Activated naive CD8-positive, alpha-beta T cell treated with anti-CD3 and anti-CD28 coated beads for 36 hours (primary cell): Measurements from ENCODE around the gene SCART1. TPM values are rescaled to one million over a fixed set of nuclear protein-coding genes. Genes with fewer than 3 reads are reported as not detected.

Experiments
- DNase-seq: peaks from one replicate; pipeline ENCODE4 v3.0.0; 2021
- H3K27ac Mint-ChIP-seq: one replicate; pipeline ENCODE4 v1.8.0; 2022; ENCODE audit warnings: mild to moderate bottlenecking, moderate library complexity, mixed read lengths
- H3K27me3 Mint-ChIP-seq: one replicate; pipeline ENCODE4 v1.8.0; 2022; ENCODE audit warnings: mild to moderate bottlenecking, mixed read lengths
- H3K36me3 Mint-ChIP-seq: one replicate; pipeline ENCODE4 v1.8.0; 2021; ENCODE audit warnings: mild to moderate bottlenecking, mixed read lengths
- H3K4me1 Mint-ChIP-seq: one replicate; pipeline ENCODE4 v1.8.0; 2021; ENCODE audit warnings: mixed read lengths
- H3K4me3 Mint-ChIP-seq: one replicate; pipeline ENCODE4 v1.8.0; 2022; ENCODE audit warnings: mild to moderate bottlenecking, moderate library complexity, mixed read lengths
- H3K9me3 Mint-ChIP-seq: one replicate; pipeline ENCODE4 v1.8.0; 2022; ENCODE audit warnings: mixed read lengths
- total RNA-seq, 2 experiments: library from RNA; stranded (reverse); gene quantifications; one replicate each; pipeline ENCODE4 v1.2.3, GENCODE V29; 2021

SCART1 gene
- total RNA-seq, 2 experiments from 2014 or later, result 0.28 to 0.45 TPM

GRCh38 chr10:133442967-133443924 is 10.5 kb upstream of the SCART1 start:
- H3K27me3 Mint-ChIP-seq, result no peaks in the 10 kb centered on the region
- peaks cover 23% of the 10 kb centered on the region for H3K9me3 Mint-ChIP-seq
- H3K4me1 Mint-ChIP-seq, result peaks cover 7% of the 10 kb centered on the region
- DNase-seq, result no peak
- H3K4me3 Mint-ChIP-seq, result no peak overlapping the region
- no peak overlapping the region for H3K27ac Mint-ChIP-seq
- peaks cover 24% of the 10 kb centered on the region for H3K36me3 Mint-ChIP-seq

- DNase-seq, result no peak
- H3K4me1 Mint-ChIP-seq, result peaks cover 7% of the 10 kb centered on the region
- H3K36me3 Mint-ChIP-seq, result peaks cover 26% of the 10 kb centered on the region
- H3K4me3 Mint-ChIP-seq, result no peak overlapping the region
- peaks cover 32% of the 10 kb centered on the region for H3K9me3 Mint-ChIP-seq
- peaks cover 4% of the 10 kb centered on the region for H3K27me3 Mint-ChIP-seq
- H3K27ac Mint-ChIP-seq, result no peak overlapping the region
Observed at GRCh38 chr10:133444342-133445267, 9.1 kb upstream of the SCART1 start.

GRCh38 chr10:133445268-133445732 is 8.4 kb upstream of the SCART1 start:
- Mint-ChIP-seq H3K4me1 (peaks cover 7% of the 10 kb centered on the region), H3K4me3 (no peak overlapping the region), H3K9me3 (peaks cover 32% of the 10 kb centered on the region), H3K27ac (no peak overlapping the region), H3K27me3 (peaks cover 4% of the 10 kb centered on the region), H3K36me3 (peaks cover 26% of the 10 kb centered on the region)
- DNase-seq, result no peak

GRCh38 chr10:133445751-133446708 is 7.7 kb upstream of the SCART1 start:
- Mint-ChIP-seq H3K27me3 (peaks cover 4% of the 10 kb centered on the region), H3K9me3 (peaks cover 32% of the 10 kb centered on the region), H3K4me3 (no peak overlapping the region), H3K4me1 (peaks cover 7% of the 10 kb centered on the region), H3K36me3 (peaks cover 26% of the 10 kb centered on the region), H3K27ac (no peak overlapping the region)
- no peak for DNase-seq

- Mint-ChIP-seq H3K9me3 (peaks cover 32% of the 10 kb centered on the region), H3K27ac (no peak overlapping the region), H3K4me3 (no peak overlapping the region), H3K36me3 (peaks cover 26% of the 10 kb centered on the region), H3K4me1 (peaks cover 6% of the 10 kb centered on the region), H3K27me3 (peaks cover 4% of the 10 kb centered on the region)
- no peak for DNase-seq
Observed at GRCh38 chr10:133446979-133447378, 6.8 kb upstream of the SCART1 start.

- peaks cover 32% of the 10 kb centered on the region for H3K9me3 Mint-ChIP-seq
Observed at GRCh38 chr10:133448120-133448519, 5.6 kb upstream of the SCART1 start.

GRCh38 chr10:133451346-133451745 is 2.4 kb upstream of the SCART1 start:
- Mint-ChIP-seq H3K27ac (no peak overlapping the region), H3K4me3 (no peak overlapping the region), H3K27me3 (peaks cover 4% of the 10 kb centered on the region), H3K9me3 (peaks cover 25% of the 10 kb centered on the region), H3K4me1 (no peaks in the 10 kb centered on the region), H3K36me3 (peaks cover 16% of the 10 kb centered on the region)
- no peak for DNase-seq

More at GRCh38 chr10:133448120-133448519, 5.6 kb upstream of the SCART1 start:
- Mint-ChIP-seq H3K27ac (no peak overlapping the region), H3K36me3 (peaks cover 25% of the 10 kb centered on the region), H3K4me3 (no peak overlapping the region), H3K27me3 (peaks cover 4% of the 10 kb centered on the region), H3K4me1 (no peaks in the 10 kb centered on the region)
- no peak for DNase-seq

- Mint-ChIP-seq H3K9me3 (peaks cover 17% of the 10 kb centered on the region), H3K27me3 (peaks cover 4% of the 10 kb centered on the region), H3K4me3 (no peak overlapping the region), H3K4me1 (no peaks in the 10 kb centered on the region), H3K27ac (no peak overlapping the region), H3K36me3 (peaks cover 10% of the 10 kb centered on the region)
- no peak for DNase-seq
Observed at GRCh38 chr10:133452453-133452852, 1.3 kb upstream of the SCART1 start.

GRCh38 chr10:133454204-133454893 is 604 bp downstream of the SCART1 start:
- DNase-seq, result no peak
- H3K27me3 Mint-ChIP-seq, result no peaks in the 10 kb centered on the region
- no peak overlapping the region for H3K27ac Mint-ChIP-seq
- no peaks in the 10 kb centered on the region for H3K4me1 Mint-ChIP-seq
- H3K9me3 Mint-ChIP-seq, result peaks cover 2% of the 10 kb centered on the region
- no peaks in the 10 kb centered on the region for H3K36me3 Mint-ChIP-seq
- H3K4me3 Mint-ChIP-seq, result no peak overlapping the region

- Mint-ChIP-seq H3K4me3 (no peak overlapping the region), H3K4me1 (no peaks in the 10 kb centered on the region), H3K36me3 (no peaks in the 10 kb centered on the region), H3K27me3 (no peaks in the 10 kb centered on the region), H3K27ac (no peak overlapping the region), H3K9me3 (no peaks in the 10 kb centered on the region)
- DNase-seq, result no peak
Observed at GRCh38 chr10:133455196-133455595, 1.5 kb downstream of the SCART1 start.

- no peaks in the 10 kb centered on the region for H3K36me3 Mint-ChIP-seq
- H3K4me1 Mint-ChIP-seq, result no peaks in the 10 kb centered on the region
- no peak overlapping the region for H3K27ac Mint-ChIP-seq
- no peaks in the 10 kb centered on the region for H3K27me3 Mint-ChIP-seq
- no peaks in the 10 kb centered on the region for H3K9me3 Mint-ChIP-seq
- DNase-seq, result no peak
- no peak overlapping the region for H3K4me3 Mint-ChIP-seq
Observed at GRCh38 chr10:133455611-133456031, 1.9 kb downstream of the SCART1 start.

GRCh38 chr10:133456041-133456951 is 2.6 kb downstream of the SCART1 start:
- Mint-ChIP-seq H3K4me1 (no peaks in the 10 kb centered on the region), H3K4me3 (no peak overlapping the region), H3K9me3 (no peaks in the 10 kb centered on the region), H3K36me3 (no peaks in the 10 kb centered on the region), H3K27ac (no peak overlapping the region), H3K27me3 (no peaks in the 10 kb centered on the region)
- no peak for DNase-seq
